MV-4-11 (cell line): ENCODE results near the gene EMC1.
A peak's percentile ranks its signal among the peaks of the same experiment; 100 is the strongest.
"Not testable (repeated sequence)": the region's sequence is repeated elsewhere in the genome, so short reads cannot be mapped to it uniquely, and the experiment has no call there.

Experiments
- DNase-seq: peaks from one replicate; lab custom pipeline; 2025; lab: John Stamatoyannopoulos, UW

EMC1 gene

DNA sequence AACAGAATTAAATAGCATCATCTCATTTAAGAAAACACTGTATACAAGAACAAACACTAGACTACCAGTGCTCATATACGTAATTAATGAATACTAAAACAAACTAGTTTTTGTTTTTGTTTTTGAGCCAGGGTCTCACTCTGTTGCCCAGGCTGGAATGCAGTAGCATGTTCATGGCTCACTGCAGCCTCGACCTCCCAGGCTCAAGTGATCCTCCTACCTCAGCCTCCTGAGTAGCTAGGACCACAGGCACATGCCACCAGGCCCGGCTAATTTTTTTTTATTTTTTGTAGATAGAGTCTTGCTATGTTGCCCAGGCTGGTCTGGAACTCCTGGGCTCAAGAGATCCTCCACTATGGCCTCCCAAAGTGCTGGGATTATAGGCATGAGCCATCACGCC is 34.7 kb downstream of the EMC1 start:
- DNase-seq = not testable (repeated sequence)

GRCh38 chr1:19213580-19213979 is 37.7 kb downstream of the EMC1 start:
- no peak for DNase-seq

- DNase-seq = no peak
Measured at GRCh38 chr1:19212167-19212566, 39.2 kb downstream of the EMC1 start.

DNA sequence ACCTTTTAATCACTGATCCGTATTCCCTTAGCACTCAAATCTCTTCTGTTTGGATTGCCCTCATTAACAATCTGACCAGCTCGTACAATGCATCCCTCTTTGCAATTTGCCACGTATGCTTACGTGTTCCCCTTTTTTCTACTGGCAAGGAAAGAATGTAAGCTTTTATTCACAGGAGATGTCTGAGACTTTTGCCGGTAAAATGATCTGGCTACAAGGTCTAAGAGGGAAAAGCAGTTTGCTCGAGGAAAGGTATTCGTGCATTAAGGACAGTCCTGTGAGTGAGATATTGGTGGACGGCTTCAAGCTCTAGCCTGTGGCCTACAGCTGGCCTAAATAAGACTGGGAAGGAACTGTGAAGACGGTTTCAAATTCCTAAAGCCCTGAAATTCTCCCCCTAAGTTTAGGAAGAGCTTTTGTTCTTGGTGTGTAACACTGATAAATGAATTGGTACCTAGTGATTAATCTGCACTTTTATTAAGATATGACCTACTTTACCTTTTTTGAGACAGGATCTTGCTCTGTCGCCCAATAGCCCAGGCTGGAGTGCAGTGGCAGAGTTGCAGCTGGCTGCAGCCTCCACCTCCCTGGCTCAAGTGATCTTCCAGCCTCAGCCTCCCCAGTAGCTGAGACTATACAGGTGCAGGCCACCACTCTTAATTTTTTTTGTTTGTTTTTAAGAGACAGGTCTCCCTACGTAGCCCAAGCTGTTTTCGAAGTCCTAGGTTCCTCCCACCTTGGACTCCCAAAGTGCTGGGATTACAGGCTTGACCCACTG is 40.4 kb downstream of the EMC1 start:
- no peak for DNase-seq

DNA sequence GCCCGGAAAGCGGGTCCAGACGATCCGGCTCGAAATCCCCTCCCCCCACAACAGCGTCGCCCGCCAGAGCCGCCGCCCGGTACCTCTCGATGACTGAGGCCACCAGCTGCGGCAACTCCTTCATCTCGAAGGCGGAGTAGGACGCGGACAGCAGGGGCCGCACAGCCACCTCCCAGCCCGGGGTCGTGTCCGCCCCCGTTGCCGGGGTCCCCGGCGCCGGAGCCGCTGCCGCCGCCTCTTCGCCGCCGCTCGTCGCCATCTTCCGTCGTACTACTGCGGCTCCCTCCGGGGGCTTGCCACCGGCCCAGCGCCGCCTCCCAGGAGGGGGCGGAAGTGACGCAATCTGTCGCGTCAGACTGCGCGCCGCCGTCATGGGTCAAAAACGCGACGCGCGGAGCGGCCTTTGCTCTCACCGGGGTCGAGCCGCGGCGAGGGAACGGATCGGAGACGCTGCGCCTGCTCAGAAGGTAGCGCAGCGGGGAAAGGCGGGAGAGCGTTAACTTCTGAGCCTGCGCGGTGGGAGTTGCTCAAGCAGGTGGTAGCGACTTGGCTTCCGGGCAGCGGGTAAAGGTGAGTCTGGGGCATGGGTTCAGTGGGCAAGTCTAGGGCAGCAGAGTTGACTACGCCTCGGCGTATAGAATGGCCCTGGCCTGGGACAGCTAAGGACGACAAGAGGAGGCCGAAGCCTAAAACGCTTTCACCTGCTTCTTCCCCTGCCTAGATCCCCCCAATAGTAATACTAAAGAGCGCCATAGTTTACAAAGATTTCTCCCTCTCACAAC is 41.1 kb downstream of the EMC1 start, which contains the start of gene UBR4:
Gene UBR4 (minus strand): TSS at position 277 of the 782 bp plus-strand sequence. CDS start 18 bp downstream, at position 259.
- DNase-seq = peak; percentile 91

DNA sequence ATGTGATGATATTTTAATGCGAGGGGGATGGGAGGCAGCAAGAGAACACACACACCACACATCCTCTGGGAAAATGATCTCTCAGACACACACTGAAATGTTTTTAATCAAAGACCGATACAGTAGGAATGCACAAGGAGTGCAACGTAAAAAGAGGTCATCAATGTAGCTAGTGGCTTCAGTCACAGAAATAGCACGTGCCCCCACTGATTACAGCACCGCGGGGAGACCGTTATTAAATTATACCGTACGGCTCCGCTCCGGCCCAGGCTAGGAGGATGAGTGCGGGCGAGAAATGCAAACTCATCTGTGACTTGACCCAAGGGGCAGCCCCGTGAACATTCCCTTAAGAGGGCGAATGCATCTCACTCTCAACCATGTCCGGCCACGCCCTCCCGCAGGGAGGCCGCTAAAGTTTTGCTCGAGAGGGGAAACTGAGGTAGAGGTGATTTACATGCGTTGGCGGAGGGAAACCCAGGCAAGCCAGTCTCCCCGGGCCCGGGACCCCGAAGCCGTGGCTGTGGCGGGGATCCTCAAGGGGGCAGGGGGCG is 41.8 kb downstream of the EMC1 start:
- peak; percentile 16 for DNase-seq

GRCh38 chr1:19208710-19209438 is 42.5 kb downstream of the EMC1 start:
- DNase-seq = no peak

DNA sequence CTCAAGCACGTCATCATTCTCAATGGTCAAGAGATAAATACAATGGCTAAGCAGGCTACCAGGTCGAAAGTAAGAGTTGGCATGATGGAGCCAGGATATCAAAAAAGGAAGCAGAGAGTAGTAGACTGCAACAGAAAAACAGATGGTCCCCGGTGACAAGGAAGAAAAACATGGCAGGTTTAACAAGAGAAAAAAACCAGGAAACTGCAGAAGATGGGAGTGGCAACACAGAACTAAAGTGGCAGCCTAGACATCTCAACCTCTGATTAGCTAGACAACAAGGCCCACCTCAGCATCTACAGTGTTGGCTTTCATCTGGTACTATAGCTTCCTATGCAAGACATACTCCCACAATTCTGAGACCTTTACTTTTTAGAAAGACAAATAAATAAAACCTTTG is 44.4 kb downstream of the EMC1 start:
- peak; percentile 42 for DNase-seq

DNA sequence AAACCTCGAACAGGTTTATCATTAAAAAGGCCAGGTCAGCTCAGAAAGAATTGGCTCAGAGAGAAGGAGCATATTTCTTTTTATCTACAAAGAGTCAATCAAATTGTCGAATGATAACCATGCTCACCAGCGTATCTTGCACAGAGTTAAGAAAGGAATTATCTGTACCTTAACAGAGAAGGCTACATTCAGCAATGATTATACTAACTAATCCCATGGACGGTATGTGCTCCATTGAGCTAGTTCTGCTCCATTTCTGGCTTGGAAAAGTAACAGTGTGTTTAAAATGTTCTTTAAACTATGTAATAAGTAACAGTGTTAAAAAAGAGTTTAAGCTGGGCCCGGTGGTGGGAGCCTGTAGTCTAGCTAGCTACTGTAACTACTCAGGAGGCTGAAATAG is 45.5 kb downstream of the EMC1 start:
- no peak for DNase-seq

GRCh38 chr1:19205403-19205802 is 45.9 kb downstream of the EMC1 start:
- DNase-seq = no peak

DNA sequence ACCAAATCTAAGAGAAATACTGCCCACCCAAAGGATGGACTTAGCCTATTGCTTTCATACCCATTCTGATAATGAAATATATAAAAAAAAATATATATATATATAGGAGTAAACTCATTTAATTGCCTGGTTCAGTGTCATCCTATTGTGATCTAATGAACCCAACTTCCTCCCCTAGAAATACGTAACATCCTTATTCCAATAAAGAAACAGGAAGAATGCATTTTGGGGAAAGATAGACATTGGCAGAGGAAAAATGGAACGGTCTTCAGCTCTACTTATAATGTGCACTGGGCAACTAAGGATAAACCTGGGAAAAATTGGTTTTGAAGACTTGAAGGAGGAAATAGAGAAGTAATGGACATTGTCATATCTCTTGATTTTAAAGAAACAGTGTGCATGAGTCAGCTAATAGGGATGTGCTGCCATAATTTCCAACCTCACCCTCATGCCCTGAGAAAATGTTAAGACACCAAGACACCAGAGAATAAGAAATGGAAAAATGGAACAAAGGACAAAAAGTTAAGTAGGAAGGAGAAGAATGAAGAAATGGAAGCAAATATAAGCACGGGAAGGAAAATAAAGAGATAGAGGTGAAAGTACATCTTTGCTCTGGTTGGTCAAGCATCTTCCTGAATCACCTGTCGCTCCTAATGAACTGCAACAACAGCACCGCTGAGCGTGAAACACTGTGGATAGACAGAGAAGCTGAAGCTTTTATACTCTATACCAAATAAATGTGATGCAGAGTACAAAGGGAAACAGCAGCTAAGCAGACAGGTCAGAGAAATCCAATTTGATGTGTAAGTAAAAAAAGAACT is 46.7 kb downstream of the EMC1 start:
- DNase-seq = peak; percentile 16

DNA sequence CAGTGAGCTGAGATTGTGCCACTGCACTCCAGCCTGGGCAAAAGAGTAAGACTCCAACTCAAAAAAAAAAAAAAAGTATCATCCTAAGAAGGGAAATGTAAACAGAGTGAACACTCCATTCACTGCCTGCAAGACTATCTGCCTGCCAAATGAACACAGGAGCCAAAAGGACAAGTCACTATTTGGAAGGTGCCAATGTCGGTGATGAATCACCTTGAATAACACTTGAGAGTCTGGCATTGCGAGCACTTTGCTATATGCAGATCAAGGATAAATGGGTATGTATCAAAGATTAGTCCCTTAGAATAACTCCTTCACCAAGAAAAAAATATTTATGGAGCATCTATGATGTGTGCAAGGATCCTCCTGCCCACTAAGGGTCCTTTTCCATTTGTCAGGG is 47.9 kb downstream of the EMC1 start:
- no peak for DNase-seq

GRCh38 chr1:19202396-19202795 is 48.9 kb downstream of the EMC1 start:
- DNase-seq = no peak

- no peak for DNase-seq
Measured at GRCh38 chr1:19199969-19200604, 51.2 kb downstream of the EMC1 start.

GRCh38 chr1:19199329-19199968 is 51.9 kb downstream of the EMC1 start:
- DNase-seq = no peak

DNA sequence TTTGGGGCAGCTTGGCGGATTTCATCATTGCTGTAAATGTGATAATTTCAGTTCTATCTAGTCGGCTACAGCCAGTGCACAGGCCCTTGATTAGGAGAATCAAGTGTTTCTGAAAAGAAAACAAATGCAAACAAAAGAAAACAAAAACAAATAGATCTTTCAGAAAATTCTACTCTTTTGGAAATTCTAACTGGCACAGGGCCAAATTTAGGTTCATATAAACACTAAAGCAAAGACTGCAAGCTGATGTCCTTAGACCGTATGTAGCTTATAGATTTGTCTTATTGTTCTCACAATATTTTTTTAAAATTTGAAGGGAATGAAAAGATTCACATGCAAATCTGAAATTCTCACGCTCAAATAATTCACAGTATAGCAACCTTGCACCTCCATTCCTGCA is 52.5 kb downstream of the EMC1 start:
- no peak for DNase-seq

DNA sequence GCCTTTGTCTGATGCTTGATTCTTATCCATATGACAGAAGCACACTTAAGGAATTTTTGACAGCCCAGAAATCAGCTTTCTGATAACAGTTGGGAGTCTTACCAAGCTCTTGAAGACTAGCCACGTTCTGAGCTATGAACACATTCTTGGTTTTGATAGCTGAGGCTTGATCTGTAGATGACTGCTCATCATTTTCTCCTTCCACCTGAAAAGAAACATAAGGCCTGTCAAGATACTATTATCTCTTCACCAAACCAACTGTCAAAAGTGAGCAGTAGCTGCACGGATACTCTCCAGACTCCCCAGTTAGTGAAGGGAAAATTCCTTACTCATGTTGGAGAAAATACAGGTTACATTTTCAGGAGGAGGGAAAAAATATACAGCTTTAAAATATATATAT is 53.5 kb downstream of the EMC1 start:
- no peak for DNase-seq

- DNase-seq = no peak
Measured at GRCh38 chr1:19196331-19196730, 55.0 kb downstream of the EMC1 start.

DNA sequence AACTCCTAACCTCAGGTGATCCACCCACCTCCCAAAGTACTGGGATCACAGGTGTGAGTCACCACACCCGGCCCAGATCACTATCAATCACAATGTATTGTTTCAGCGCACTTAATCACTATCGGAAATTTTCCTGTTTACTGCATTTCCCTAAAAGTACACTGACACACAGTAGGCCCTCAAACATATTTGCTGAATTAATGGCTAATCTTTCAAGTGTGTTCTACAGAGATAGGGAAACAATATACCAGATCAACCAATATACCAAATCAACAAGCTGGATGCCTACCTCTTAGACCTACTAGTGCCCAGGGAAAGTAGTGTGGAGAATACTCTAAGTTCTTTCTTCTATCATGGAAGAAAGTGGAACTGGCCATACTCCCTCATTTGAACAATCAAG is 58.3 kb downstream of the EMC1 start:
- DNase-seq = no peak

DNA sequence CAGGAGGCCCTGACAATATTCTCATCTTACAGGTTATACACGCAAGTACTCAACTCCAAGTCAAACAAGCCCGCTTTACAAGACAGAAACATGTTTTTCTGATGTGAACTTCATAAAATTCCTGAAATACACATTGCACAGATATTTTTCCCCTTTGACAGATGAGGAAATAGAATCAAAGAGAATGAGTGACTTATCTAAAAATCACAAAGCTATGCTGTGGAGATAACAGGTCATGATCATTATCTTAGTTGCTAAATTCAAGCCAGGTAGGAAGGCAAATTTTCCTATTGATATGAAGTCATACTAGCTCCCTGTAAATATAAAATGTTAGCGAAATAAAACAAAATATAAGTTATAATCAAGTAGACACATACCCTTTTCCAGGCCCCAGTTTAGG is 59.5 kb downstream of the EMC1 start:
- no peak for DNase-seq
